Cardiac muscle cell (in vitro differentiated cells and primary cell): Measurements from ENCODE around the gene FBXW8. TPM values are rescaled to one million over a fixed set of nuclear protein-coding genes. Genes with fewer than 3 reads are reported as not detected.

Experiments
- DNase-seq, 2 donors: peaks; one replicate each; pipeline versions ENCODE4 v3.0.0 to v3.0.0-alpha.2; 2010 to 2017; ENCODE audit warnings: low read depth in 1 of 2, low spot score in 1 of 2
- H3K27ac ChIP-seq: fragments of 200-600 bp; sonication (generic); 2 replicates; pipeline ENCODE4 v1.5.1; 2016
- H3K27me3 ChIP-seq: fragments of 200-600 bp; sonication (generic); 2 replicates; pipeline ENCODE4 v1.6.0; 2016; ENCODE audit warnings: control low read depth
- H3K36me3 ChIP-seq: fragments of 200-600 bp; sonication (generic); 2 replicates; pipeline ENCODE4 v1.5.1; 2016; ENCODE audit warnings: control low read depth
- H3K4me1 ChIP-seq: fragments of 200-600 bp; sonication (generic); 2 replicates; pipeline ENCODE4 v1.8.1; 2017; ENCODE audit warnings: low read depth, mild to moderate bottlenecking, mixed run types
- H3K4me3 ChIP-seq: fragments of 200-600 bp; sonication (generic); 2 replicates; pipeline ENCODE4 v1.5.1; 2016; ENCODE audit warnings: mild to moderate bottlenecking
- H3K9me3 ChIP-seq: fragments of 200-600 bp; sonication (generic); 2 replicates; pipeline ENCODE4 v1.5.1; 2017; ENCODE audit warnings: low read depth, mild to moderate bottlenecking, control low read depth
- CTCF ChIP-seq: IDR thresholded peaks from 2 replicates; pipeline ENCODE4 v1.5.1; 2012; ENCODE audit warnings: low read depth, mild to moderate bottlenecking, low read length
- polyA plus RNA-seq: library from polyadenylated mRNA; unstranded; fragments of >200 nt; fragmentation: Nextera tagmentation; extraction: Ambion mirVana; gene quantifications from 2 replicates; pipeline ENCODE4 v1.2.1, GENCODE V29; 2016
- total RNA-seq: library from RNA; depleted of rRNA; stranded (reverse); fragments of >200 nt; gene quantifications from 2 replicates; pipeline ENCODE4 v1.2.3, GENCODE V29; 2016

The FBXW8 gene
- total and polyA plus RNA-seq, 2 experiments from 2014 or later, result 15.3 to 25.7 TPM

GRCh38 chr12:116962197-116962596 lies 51.4 kb downstream of the FBXW8 start:
- no peaks in the 10 kb centered on the region for H3K9me3 ChIP-seq
- no peak for TF ChIP-seq CTCF
- no peak overlapping the region for H3K27ac ChIP-seq
- no peaks in the 10 kb centered on the region for H3K27me3 ChIP-seq
- peaks cover 10% of the 10 kb centered on the region for H3K4me1 ChIP-seq
- H3K36me3 ChIP-seq, result peaks cover 14% of the 10 kb centered on the region
- DNase-seq, result no peak
- no peak overlapping the region for H3K4me3 ChIP-seq

- DNase-seq, result no peak
- no peak for TF ChIP-seq CTCF
- no peak overlapping the region for H3K4me3 ChIP-seq
Observed at GRCh38 chr12:116962783-116963356, 52.1 kb downstream of the FBXW8 start.

DNA sequence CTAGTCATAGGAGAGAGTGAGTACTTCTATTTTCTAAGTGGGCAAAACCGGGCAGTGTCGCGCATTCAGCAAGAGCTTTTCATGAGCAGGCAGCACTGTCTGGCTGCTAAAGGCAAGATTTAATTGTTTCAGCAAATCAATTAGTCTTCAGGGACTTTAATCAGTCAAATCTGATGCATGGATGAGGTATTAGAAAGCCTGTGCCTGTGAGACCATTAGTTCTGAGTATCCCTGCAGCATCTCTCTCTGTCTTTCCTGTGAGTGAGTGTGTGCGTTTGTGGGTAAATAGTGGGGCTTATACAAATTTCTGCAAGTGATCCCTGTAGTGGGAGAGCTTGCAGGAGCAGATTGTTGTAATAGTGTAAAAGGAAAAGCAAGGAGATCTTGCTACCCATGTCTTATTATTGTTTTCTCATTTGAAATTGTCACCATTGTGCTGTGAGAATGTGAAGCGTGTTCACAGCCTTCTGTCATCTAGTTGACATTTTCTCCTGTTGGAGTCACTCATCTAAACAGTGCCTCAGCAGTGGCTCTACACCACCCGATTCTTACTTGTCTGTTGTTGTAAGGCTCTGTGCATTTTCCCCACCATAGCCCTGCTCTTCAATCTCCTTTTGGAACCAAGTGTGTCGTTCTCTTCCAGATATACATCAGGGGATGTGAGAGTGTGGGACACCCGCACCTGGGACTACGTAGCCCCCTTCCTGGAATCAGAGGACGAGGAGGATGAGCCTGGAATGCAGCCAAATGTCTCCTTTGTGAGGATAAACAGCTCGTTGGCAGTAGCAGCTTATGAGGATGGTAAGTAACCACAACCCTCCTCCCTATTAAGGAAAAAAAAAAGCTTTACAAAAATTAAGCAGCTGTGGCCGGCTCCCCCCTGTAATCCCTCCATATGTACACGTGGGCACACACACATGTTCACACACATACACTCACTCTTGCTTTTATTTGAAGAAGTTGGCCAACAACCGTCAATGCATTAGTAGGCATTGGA lies 53.6 kb downstream of the FBXW8 start:
- H3K36me3 ChIP-seq, result peaks cover 14% of the 10 kb centered on the region
- no peak overlapping the region for H3K27ac ChIP-seq
- TF ChIP-seq CTCF, result no peak
- no peak for DNase-seq
- no peaks in the 10 kb centered on the region for H3K27me3 ChIP-seq
- no peak overlapping the region for H3K4me3 ChIP-seq
- H3K4me1 ChIP-seq, result peaks cover 4% of the 10 kb centered on the region
- no peaks in the 10 kb centered on the region for H3K9me3 ChIP-seq

More at GRCh38 chr12:116962783-116963356, 52.1 kb downstream of the FBXW8 start:
- Histone ChIP-seq H3K36me3 (peaks cover 14% of the 10 kb centered on the region), H3K27ac (no peak overlapping the region), H3K27me3 (no peaks in the 10 kb centered on the region), H3K9me3 (no peaks in the 10 kb centered on the region), H3K4me1 (peaks cover 9% of the 10 kb centered on the region)

DNA sequence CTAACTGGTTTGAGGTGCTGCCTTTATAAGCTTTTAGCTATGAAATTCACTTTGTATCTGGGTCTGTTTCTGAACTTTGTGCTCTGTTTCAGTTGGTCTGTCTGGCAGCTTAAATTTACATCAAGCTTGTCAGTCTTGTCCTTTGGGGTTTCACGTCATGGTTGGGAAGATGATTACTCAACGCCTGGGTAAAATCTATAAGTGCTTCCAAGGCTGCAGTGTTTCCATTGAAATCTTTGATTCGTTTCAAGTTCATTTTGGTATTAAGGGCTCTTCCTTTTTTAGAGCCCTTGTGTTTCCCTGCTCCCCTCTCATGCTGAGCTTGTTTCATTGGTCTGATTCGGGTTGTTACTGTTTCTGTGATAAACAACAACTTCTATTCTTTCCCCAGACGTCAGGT lies 58.2 kb downstream of the FBXW8 start:
- H3K4me3 ChIP-seq, result no peak overlapping the region
- no peak overlapping the region for H3K27ac ChIP-seq
- no peak for DNase-seq
- no peaks in the 10 kb centered on the region for H3K4me1 ChIP-seq
- no peak for TF ChIP-seq CTCF
- no peaks in the 10 kb centered on the region for H3K27me3 ChIP-seq
- no peaks in the 10 kb centered on the region for H3K9me3 ChIP-seq
- peaks cover 17% of the 10 kb centered on the region for H3K36me3 ChIP-seq

DNA sequence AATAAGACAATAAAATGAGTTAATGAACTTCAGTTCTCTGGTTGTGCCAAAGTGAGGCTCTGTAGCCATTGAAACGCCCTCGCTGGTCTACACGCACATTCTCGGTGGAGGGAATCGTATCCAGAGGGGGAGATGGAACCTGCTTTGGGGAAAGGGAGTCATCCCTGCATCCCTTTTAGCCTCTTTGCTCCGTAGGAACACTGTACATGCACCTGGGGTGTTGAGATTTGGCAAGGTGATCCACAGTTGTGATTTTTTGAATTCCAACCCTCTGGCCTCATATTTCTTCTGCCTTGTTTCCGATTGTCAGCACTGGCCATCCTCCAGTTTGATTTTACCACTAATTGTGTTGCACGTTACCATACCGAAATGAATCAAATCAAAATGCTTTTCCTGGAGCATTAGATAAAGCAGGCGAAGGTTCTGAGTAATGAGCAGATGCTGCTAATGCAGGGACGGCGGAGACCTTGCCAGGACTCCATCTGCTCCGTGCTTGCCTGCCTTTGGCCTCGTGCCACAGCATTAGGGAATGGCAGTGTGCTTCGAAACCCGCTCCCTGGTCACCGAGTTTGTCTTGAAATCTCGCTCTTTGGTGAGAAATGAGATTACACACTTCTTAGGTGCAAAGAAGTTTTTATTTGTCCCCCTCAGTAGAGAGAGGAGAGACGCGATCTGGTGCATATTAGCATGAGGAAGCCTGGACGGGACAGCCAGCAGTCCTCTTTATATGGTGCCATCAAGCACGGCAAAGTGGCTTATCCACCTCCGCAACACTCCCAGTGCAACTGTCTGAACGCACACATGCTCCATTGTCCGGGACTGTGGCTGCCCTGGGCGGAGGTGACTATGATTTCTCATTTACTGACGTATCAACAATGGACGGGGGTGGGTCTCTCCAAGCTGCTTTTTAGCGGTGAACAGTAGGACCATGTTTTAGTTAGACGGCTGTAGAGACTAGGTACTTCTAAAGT lies 59.1 kb downstream of the FBXW8 start:
- peak in 1 of 2 donors; percentile 51 for DNase-seq
- no peak overlapping the region for H3K27ac ChIP-seq
- H3K4me3 ChIP-seq, result no peak overlapping the region
- H3K9me3 ChIP-seq, result no peaks in the 10 kb centered on the region
- TF ChIP-seq CTCF, result no peak
- H3K36me3 ChIP-seq, result peaks cover 15% of the 10 kb centered on the region
- H3K4me1 ChIP-seq, result no peaks in the 10 kb centered on the region
- H3K27me3 ChIP-seq, result no peaks in the 10 kb centered on the region
